Aorta (tissue), 5 donors: ENCODE measurements around the gene GOLGA6A. TPM values are rescaled to one million over a fixed set of nuclear protein-coding genes. Genes with fewer than 3 reads are reported as not detected.
"Not testable (repeated sequence)": the region's sequence is repeated elsewhere in the genome, so short reads cannot be mapped to it uniquely, and the experiment has no call there.

Experiments used
- ATAC-seq: fragments of 200-7000 bp; cut with Tn5 transposase; one replicate; pipeline ENCODE4 v1.9.1; 2022; ENCODE audit warnings: moderate library complexity; ENCODE audit not compliant: low FRiP score
- DNase-seq, 2 donors: peaks; one replicate each; pipeline ENCODE4 v3.0.0-alpha.2; 2020
- H3K27ac ChIP-seq, 2 donors: one replicate each; pipeline ENCODE4 v1.5.1; 2013; ENCODE audit warnings: low read length in 2 of 2, mild to moderate bottlenecking in 2 of 2, moderate library complexity in 2 of 2, control low read depth in 1 of 2, inconsistent platforms in 1 of 2, low read depth in 1 of 2
- H3K27me3 ChIP-seq, 2 donors: one replicate each; pipeline ENCODE4 v1.6.1; 2013; ENCODE audit warnings: control low read depth in 1 of 2, low read length in 1 of 2, mild to moderate bottlenecking in 1 of 2, moderate library complexity in 1 of 2; ENCODE audit not compliant: insufficient read depth in 2 of 2, control insufficient read depth in 1 of 2
- H3K36me3 ChIP-seq, 2 donors: one replicate each; pipeline ENCODE4 v1.6.1; 2013; ENCODE audit warnings: control low read depth in 1 of 2, low read length in 1 of 2, mild to moderate bottlenecking in 1 of 2; ENCODE audit not compliant: insufficient read depth in 2 of 2, control insufficient read depth in 1 of 2
- H3K4me1 ChIP-seq, 2 donors: one replicate each; pipeline ENCODE4 v1.6.1; 2013; ENCODE audit warnings: low read length in 2 of 2, control low read depth in 1 of 2, mild to moderate bottlenecking in 1 of 2, moderate library complexity in 1 of 2; ENCODE audit not compliant: insufficient read depth in 2 of 2, control insufficient read depth in 1 of 2
- H3K4me3 ChIP-seq, 2 donors: one replicate each; pipeline ENCODE4 v1.5.1; 2013; ENCODE audit warnings: low read length in 2 of 2, control low read depth in 1 of 2, mild to moderate bottlenecking in 1 of 2
- H3K9me3 ChIP-seq: one replicate; pipeline ENCODE4 v1.6.1; 2013; ENCODE audit warnings: mild to moderate bottlenecking, low read length; ENCODE audit not compliant: control insufficient read depth
- WGBS, 2 donors: extraction: QIAGEN DNeasy Blood & Tissue Kit; methylation state at CpG; one replicate each; pipeline ENCODE4 v1.1.7; 2013; 5-methylcytosine and 5-hydroxymethylcytosine counted together
- intact Hi-C, 2 donors: fragments of 100-400 bp; cut with DNase I; formaldehyde crosslinking; loops; one replicate each; pipeline versions ENCODE4 v1.14.2 to v1.15.0; 2022
- polyA plus RNA-seq, 2 donors: library from polyadenylated mRNA; stranded (reverse); fragments of 200-250 nt; gene quantifications; one replicate each; pipeline ENCODE4 v1.2.3, GENCODE V29; 2013
- total RNA-seq, 2 donors: library from RNA; stranded (reverse); fragmentation: NEBNext Ultra II Directional; extraction: Animal tissue kit (Norgen Biotek cat#: 25700); gene quantifications; one replicate each; pipeline ENCODE4 v1.2.1, GENCODE V29; 2021
- donor health status: healthy with polysubstance abuse.
- donor health status: Bipolar disorder and iron deficiency.
- donor health status: DM: no; HTN: no; CAD: no.
- donor health status: DM: no; HTN: no; CAD: no.
- donor health status: DM: yes; HTN: yes; CAD: no.

The GOLGA6A gene
- total and polyA plus RNA-seq, 4 donors = not detected

GRCh38 chr15:74121039-74121438 is 38.7 kb upstream of the GOLGA6A start:
- ATAC-seq (no peak), DNase-seq (no peak)
- intact Hi-C loops = no loop called here
- 10 to 15% methylated on average over 4 of the region's 4 CpGs for WGBS, 2 donors
- Histone ChIP-seq H3K4me3 (no peak overlapping the region), H3K4me1 (no peaks in the 10 kb centered on the region), H3K36me3 (no peaks in the 10 kb centered on the region), H3K27me3 (no peaks in the 10 kb centered on the region), H3K27ac (no peak overlapping the region), H3K9me3 (no peaks in the 10 kb centered on the region)

GRCh38 chr15:74120426-74120825 is 38.1 kb upstream of the GOLGA6A start:
- 65 to 68% methylated on average over 6 of the region's 6 CpGs for WGBS, 2 donors
- Histone ChIP-seq H3K36me3 (no peaks in the 10 kb centered on the region), H3K27ac (no peak overlapping the region), H3K4me3 (no peak overlapping the region), H3K4me1 (no peaks in the 10 kb centered on the region), H3K27me3 (no peaks in the 10 kb centered on the region), H3K9me3 (no peaks in the 10 kb centered on the region)
- ATAC-seq (no peak), DNase-seq (no peak)
- intact Hi-C loops = no loop called here

- no peak overlapping the region for H3K27ac ChIP-seq
- H3K9me3 ChIP-seq = no peaks in the 10 kb centered on the region
- H3K36me3 ChIP-seq = no peaks in the 10 kb centered on the region
- DNase-seq (no peak), ATAC-seq (no peak)
- intact Hi-C loops = no loop called here
- no peak overlapping the region for H3K4me3 ChIP-seq
- WGBS, 2 donors = 77% methylated on average over 7 of the region's 7 CpGs
- no peaks in the 10 kb centered on the region for H3K4me1 ChIP-seq
- no peaks in the 10 kb centered on the region for H3K27me3 ChIP-seq
Measured at GRCh38 chr15:74109713-74110112, 27.4 kb upstream of the GOLGA6A start.

- H3K4me1 ChIP-seq, intact Hi-C loops: not testable (repeated sequence)
Measured at GRCh38 chr15:74108611-74109010, 26.3 kb upstream of the GOLGA6A start.

GRCh38 chr15:74108111-74108510 is 25.8 kb upstream of the GOLGA6A start:
- Histone ChIP-seq H3K27ac (no peak overlapping the region), H3K4me3 (no peak overlapping the region), H3K9me3 (no peaks in the 10 kb centered on the region), H3K4me1 (no peaks in the 10 kb centered on the region), H3K36me3 (no peaks in the 10 kb centered on the region), H3K27me3 (no peaks in the 10 kb centered on the region)
- ATAC-seq = no peak
- WGBS, 2 donors = 67 to 71% methylated on average over 5 of the region's 5 CpGs
- DNase-seq = no peak
- intact Hi-C loops = no loop called here

More at GRCh38 chr15:74108611-74109010, 26.3 kb upstream of the GOLGA6A start:
- not testable (repeated sequence) for ATAC-seq, DNase-seq, H3K4me3 ChIP-seq, H3K27me3 ChIP-seq, H3K9me3 ChIP-seq, H3K36me3 ChIP-seq, H3K27ac ChIP-seq
- WGBS, 2 donors = 77 to 84% methylated on average over 6 of the region's 6 CpGs

- ATAC-seq (peak; percentile 98), DNase-seq (peak; percentile 94 to 96)
- H3K4me1 ChIP-seq, H3K36me3 ChIP-seq, H3K9me3 ChIP-seq, H3K27me3 ChIP-seq, H3K4me3 ChIP-seq, intact Hi-C loops: not testable (repeated sequence)
- peak overlapping the region in 1 of 2 donors; percentile 73 for H3K27ac ChIP-seq
- WGBS, 2 donors = 1 to 5% methylated on average over 22 to 36 of the region's 45 CpGs
Measured at GRCh38 chr15:74099963-74100733, 17.8 kb upstream of the GOLGA6A start.

GRCh38 chr15:74096753-74097474 is 14.6 kb upstream of the GOLGA6A start:
- H3K4me1 ChIP-seq, H3K4me3 ChIP-seq, H3K27ac ChIP-seq, ATAC-seq, DNase-seq, intact Hi-C loops, H3K9me3 ChIP-seq, H3K36me3 ChIP-seq, H3K27me3 ChIP-seq: not testable (repeated sequence)
- WGBS, 2 donors = no CpG with 5 or more reads among the region's 27 CpGs

GRCh38 chr15:74095610-74096009 is 13.3 kb upstream of the GOLGA6A start:
- DNase-seq, H3K4me3 ChIP-seq, H3K4me1 ChIP-seq, H3K27ac ChIP-seq, ATAC-seq, H3K36me3 ChIP-seq, H3K27me3 ChIP-seq, H3K9me3 ChIP-seq, intact Hi-C loops: not testable (repeated sequence)
- WGBS, 2 donors = 76 to 84% methylated on average over 4 to 8 of the region's 10 CpGs

GRCh38 chr15:74094567-74094966 is 12.2 kb upstream of the GOLGA6A start:
- H3K4me1 ChIP-seq, H3K4me3 ChIP-seq, H3K27ac ChIP-seq, ATAC-seq, H3K27me3 ChIP-seq, H3K9me3 ChIP-seq, DNase-seq, intact Hi-C loops, H3K36me3 ChIP-seq: not testable (repeated sequence)
- no CpG with 5 or more reads among the region's 2 CpGs for WGBS, 2 donors
